Body of pancreas (tissue), 4 donors: Measurements from ENCODE around the gene COL21A1. TPM values are rescaled to one million over a fixed set of nuclear protein-coding genes. Genes with fewer than 3 reads are reported as not detected.

Experiments
- ATAC-seq: fragments of 150-250 bp; one replicate; pipeline ENCODE4 v1.9.1; 2016
- DNase-seq, 4 donors: peaks; one replicate each; pipeline ENCODE4 v3.0.0-alpha.2; 2019
- H3K27ac ChIP-seq, 4 donors: fragments of 200-600 bp; sonication (generic); 1 replicate in 3 of 4; 2 replicates in 1 of 4; pipeline versions ENCODE4 v1.5.1 to v1.6.1; 2016 to 2019; ENCODE audit warnings: mild to moderate bottlenecking in 1 of 4, mixed read lengths in 1 of 4, moderate library complexity in 1 of 4
- H3K27me3 ChIP-seq, 2 donors: fragments of 200-600 bp; sonication (generic); one replicate each; pipeline ENCODE4 v1.6.0; 2016; ENCODE audit warnings: mild to moderate bottlenecking in 1 of 2
- H3K36me3 ChIP-seq, 2 donors: fragments of 200-600 bp; sonication (generic); replicated peaks in 1 of 2; 2 replicates each; pipeline ENCODE4 v1.5.1; 2016; ENCODE audit warnings: low read depth in 2 of 2; ENCODE audit not compliant: insufficient read depth in 1 of 2
- H3K4me1 ChIP-seq: fragments of 200-600 bp; sonication (generic); one replicate; pipeline ENCODE4 v1.6.0; 2016
- H3K4me3 ChIP-seq, 2 donors: fragments of 200-600 bp; sonication (generic); 1 replicate in 1 of 2; 2 replicates in 1 of 2; pipeline ENCODE4 v1.5.1; 2016 to 2019
- H3K9me3 ChIP-seq, 3 donors: fragments of 200-600 bp; sonication (generic); 1 replicate in 2 of 3; 2 replicates in 1 of 3; pipeline ENCODE4 v1.5.1; 2016
- CTCF ChIP-seq, 7 experiments: fragments of 450-650 bp in 4 of 7; fragments of 200-600 bp in 3 of 7; sonication (generic) in 3 of 7; IDR thresholded peaks; one replicate each; pipeline ENCODE4 v1.5.1; 2016 to 2019; ENCODE audit warnings: antibody characterized with exemption in 7 of 7
- POLR2A ChIP-seq, 3 donors: fragments of 450-650 bp; IDR thresholded peaks; one replicate each; pipeline ENCODE4 v1.6.1; 2016; ENCODE audit warnings: antibody characterized with exemption in 3 of 3, mild to moderate bottlenecking in 2 of 3
- whole genome bisulfite sequencing, 2 donors: methylation state at CpG; one replicate each; pipeline ENCODE4 v1.1.5; 2017; 5-methylcytosine and 5-hydroxymethylcytosine counted together
- intact Hi-C: fragments of 100-400 bp; cut with DNase I; formaldehyde crosslinking; loops from one replicate; pipeline ENCODE4 v1.15.1; 2023
- total RNA-seq, 2 donors: library from RNA; depleted of rRNA; stranded (reverse); fragments of >200 nt; gene quantifications; one replicate each; pipeline ENCODE4 v1.1.0, GENCODE V29; 2016

The COL21A1 gene
- total RNA-seq, 2 donors from 2014 or later = 1.3 to 4.2 TPM

- H3K27ac ChIP-seq = no peak overlapping the region
- ATAC-seq = no peak
- 26 to 32% methylated on average over 1 of the region's 1 CpG for WGBS, 2 donors
- no peak for DNase-seq
- no peaks in the 10 kb centered on the region for H3K27me3 ChIP-seq
- TF ChIP-seq POLR2A (IDR thresholded peaks at IDR 0.05) (no peak), CTCF (IDR thresholded peaks at IDR 0.05) (no peak)
- H3K9me3 ChIP-seq = no peaks in the 10 kb centered on the region
- H3K36me3 ChIP-seq = no peaks in the 10 kb centered on the region
- intact Hi-C loops = no loop called here
- no peaks in the 10 kb centered on the region for H3K4me1 ChIP-seq
- H3K4me3 ChIP-seq = no peak overlapping the region
Observed at GRCh38 chr6:56106231-56106630, 141.1 kb downstream of the COL21A1 start.

DNA sequence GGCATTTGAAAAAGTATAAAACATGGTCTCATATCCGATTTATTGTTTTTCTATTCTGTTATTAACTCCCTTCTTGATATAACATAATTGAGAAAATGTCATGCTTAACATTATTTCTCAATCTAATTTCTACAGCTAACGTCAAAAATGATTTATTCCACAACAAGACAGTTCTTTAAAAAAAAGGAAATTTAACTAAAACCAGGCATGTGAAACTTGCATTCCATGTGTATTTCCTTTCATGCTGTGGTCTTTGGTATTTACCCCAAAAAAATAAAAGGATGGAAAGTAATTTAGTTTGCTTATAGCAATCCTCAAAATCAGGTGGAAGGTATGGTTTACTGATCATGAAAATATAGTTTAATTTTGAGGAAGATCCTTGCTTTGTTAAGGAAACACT, 142.8 kb downstream of the COL21A1 start:
- ATAC-seq = no peak
- TF ChIP-seq POLR2A (IDR thresholded peaks at IDR 0.05) (no peak), CTCF (IDR thresholded peaks at IDR 0.05) (no peak)
- Histone ChIP-seq H3K27ac (no peak overlapping the region), H3K4me1 (no peaks in the 10 kb centered on the region), H3K36me3 (no peaks in the 10 kb centered on the region), H3K4me3 (no peak overlapping the region), H3K9me3 (no peaks in the 10 kb centered on the region), H3K27me3 (no peaks in the 10 kb centered on the region)
- intact Hi-C loops = no loop called here
- 41 to 44% methylated on average over 2 of the region's 2 CpGs for WGBS, 2 donors
- no peak for DNase-seq

DNA sequence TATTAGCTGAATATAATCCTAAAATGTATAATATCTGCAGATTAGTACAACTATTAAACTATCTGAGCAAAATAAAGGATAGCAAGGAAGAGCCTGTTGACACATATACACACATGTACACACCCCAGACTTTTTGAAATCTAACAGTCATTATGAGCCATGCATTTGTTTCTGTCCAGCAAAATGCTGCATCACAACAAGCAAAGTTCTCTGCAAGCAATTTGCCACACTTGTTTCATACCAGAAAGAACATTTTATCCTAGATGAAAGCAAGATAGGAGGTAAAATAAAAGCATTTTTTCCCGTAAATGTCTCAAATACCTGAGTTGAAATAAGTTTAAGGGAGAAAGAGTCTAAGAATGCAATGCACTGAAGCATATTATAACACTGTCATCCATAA, 145.2 kb downstream of the COL21A1 start:
- Histone ChIP-seq H3K27ac (no peak overlapping the region), H3K4me1 (no peaks in the 10 kb centered on the region), H3K27me3 (no peaks in the 10 kb centered on the region), H3K9me3 (no peaks in the 10 kb centered on the region), H3K4me3 (no peak overlapping the region), H3K36me3 (no peaks in the 10 kb centered on the region)
- 51 to 68% methylated on average over 1 of the region's 1 CpG for WGBS, 2 donors
- ATAC-seq = no peak
- intact Hi-C loops = no loop called here
- no peak for TF ChIP-seq POLR2A (IDR thresholded peaks at IDR 0.05)
- no peak for TF ChIP-seq CTCF (IDR thresholded peaks at IDR 0.05)
- DNase-seq = no peak

- no peaks in the 10 kb centered on the region for H3K27me3 ChIP-seq
- no peaks in the 10 kb centered on the region for H3K4me1 ChIP-seq
- no peak overlapping the region for H3K4me3 ChIP-seq
- H3K9me3 ChIP-seq = no peaks in the 10 kb centered on the region
- H3K36me3 ChIP-seq = no peaks in the 10 kb centered on the region
- intact Hi-C loops = no loop called here
- WGBS, 2 donors = 45 to 64% methylated on average over 4 of the region's 4 CpGs
- ATAC-seq (no peak), DNase-seq (peak in 1 of 4 donors; percentile 3)
- no peak for TF ChIP-seq CTCF (IDR thresholded peaks at IDR 0.05)
- no peak for TF ChIP-seq POLR2A (IDR thresholded peaks at IDR 0.05)
- H3K27ac ChIP-seq = no peak overlapping the region
Observed at GRCh38 chr6:56101141-56101553, 146.2 kb downstream of the COL21A1 start.

GRCh38 chr6:56096946-56097621, 150.3 kb downstream of the COL21A1 start:
- H3K4me3 ChIP-seq = no peak overlapping the region
- H3K27ac ChIP-seq = no peak overlapping the region
- H3K9me3 ChIP-seq = no peaks in the 10 kb centered on the region
- ATAC-seq (no peak), DNase-seq (no peak)
- H3K27me3 ChIP-seq = no peaks in the 10 kb centered on the region
- intact Hi-C loops = no loop called here
- H3K4me1 ChIP-seq = no peaks in the 10 kb centered on the region
- 63 to 75% methylated on average over 2 of the region's 2 CpGs for WGBS, 2 donors
- H3K36me3 ChIP-seq = no peaks in the 10 kb centered on the region
- TF ChIP-seq CTCF (IDR thresholded peaks at IDR 0.05) = no peak
- no peak for TF ChIP-seq POLR2A (IDR thresholded peaks at IDR 0.05)
